Prostate gland (tissue), 2 donors: Measurements from ENCODE around the gene DEFB110. TPM values are rescaled to one million over a fixed set of nuclear protein-coding genes. Genes with fewer than 3 reads are reported as not detected.

Experiments
- DNase-seq: peaks from one replicate; pipeline ENCODE4 v3.0.0-alpha.2; 2019; ENCODE audit warnings: low spot score
- H3K27ac ChIP-seq, 2 donors: fragments of 200-600 bp; sonication (generic); 2 replicates each; pipeline ENCODE4 v1.5.1; 2017 to 2019
- H3K27me3 ChIP-seq: fragments of 200-600 bp; sonication (generic); replicated peaks from 2 replicates; pipeline ENCODE4 v1.5.1; 2019; ENCODE audit not compliant: insufficient read depth
- H3K36me3 ChIP-seq, 2 donors: fragments of 200-600 bp; sonication (generic); 1 replicate in 1 of 2; 2 replicates in 1 of 2; pipeline versions ENCODE4 v1.5.1 to v1.8.1; 2017 to 2019
- H3K4me1 ChIP-seq: fragments of 200-600 bp; sonication (generic); replicated peaks from 2 replicates; pipeline ENCODE4 v1.5.1; 2019
- H3K4me3 ChIP-seq, 2 donors: fragments of 200-600 bp; sonication (generic); 2 replicates each; pipeline ENCODE4 v1.5.1; 2017 to 2019
- H3K9me3 ChIP-seq: fragments of 200-600 bp; sonication (generic); 2 replicates; pipeline ENCODE4 v1.5.1; 2017
- CTCF ChIP-seq, 4 experiments: fragments of 200-600 bp in 2 of 4; fragments of 450-650 bp in 2 of 4; sonication (generic) in 2 of 4; IDR thresholded peaks; 1 replicate in 3 of 4; 2 replicates in 1 of 4; pipeline ENCODE4 v1.5.1; 2016 to 2019; ENCODE audit warnings: antibody characterized with exemption in 4 of 4, mild to moderate bottlenecking in 2 of 4, moderate library complexity in 2 of 4
- POLR2A ChIP-seq: fragments of 450-650 bp; IDR thresholded peaks from one replicate; pipeline ENCODE4 v1.6.1; 2016; ENCODE audit warnings: antibody characterized with exemption, mild to moderate bottlenecking
- POLR2AphosphoS5 ChIP-seq: sonication (generic); formaldehyde crosslinking; IDR thresholded peaks from one replicate; pipeline ENCODE4 v1.6.1; 2017; ENCODE audit warnings: antibody characterized with exemption
- WGBS: methylation state at CpG from one replicate; pipeline ENCODE4 v1.1.5; 2018; 5-methylcytosine and 5-hydroxymethylcytosine counted together
- intact Hi-C: fragments of 100-400 bp; cut with DNase I; formaldehyde crosslinking; loops from one replicate; pipeline ENCODE4 v1.14.2; 2022
- total RNA-seq, 2 donors: library from RNA; depleted of rRNA; stranded (reverse); fragments of >200 nt; gene quantifications; one replicate each; pipeline ENCODE4 v1.1.0, GENCODE V29; 2016

Gene DEFB110
- not detected for total RNA-seq

GRCh38 chr6:50021894-50022293 lies at the start of gene DEFB110:
Gene DEFB110, minus strand, starts transcription at chr6:50021994. Its CDS starts 59 bp downstream, at chr6:50021935.
- H3K27ac ChIP-seq = no peak within 1 kb of the TSS
- H3K27me3 ChIP-seq = peaks cover 2% of the 10 kb centered on the region
- TF ChIP-seq CTCF (IDR thresholded peaks at IDR 0.05) (no peak), POLR2AphosphoS5 (no peak), POLR2A (no peak)
- no peak for DNase-seq
- H3K4me1 ChIP-seq = no peaks in the 10 kb centered on the region
- H3K4me3 ChIP-seq = no peak within 1 kb of the TSS
- intact Hi-C loops = no loop called here
- H3K36me3 ChIP-seq = no peaks in the 10 kb centered on the region
- no peaks in the 10 kb centered on the region for H3K9me3 ChIP-seq

GRCh38 chr6:50070101-50070500 lies 48.3 kb upstream of the DEFB110 start:
- no peak overlapping the region for H3K4me3 ChIP-seq
- intact Hi-C loops = no loop called here
- H3K9me3 ChIP-seq = no peaks in the 10 kb centered on the region
- no peaks in the 10 kb centered on the region for H3K36me3 ChIP-seq
- TF ChIP-seq POLR2A (no peak), CTCF (IDR thresholded peaks at IDR 0.05) (no peak), POLR2AphosphoS5 (no peak)
- H3K27me3 ChIP-seq = no peaks in the 10 kb centered on the region
- no peak overlapping the region for H3K27ac ChIP-seq
- no peaks in the 10 kb centered on the region for H3K4me1 ChIP-seq
- 80% methylated on average over 2 of the region's 2 CpGs for WGBS
- no peak for DNase-seq

GRCh38 chr6:50062051-50062450 lies 40.3 kb upstream of the DEFB110 start:
- DNase-seq = no peak
- Histone ChIP-seq H3K4me1 (no peaks in the 10 kb centered on the region), H3K9me3 (no peaks in the 10 kb centered on the region), H3K4me3 (no peak overlapping the region), H3K36me3 (no peaks in the 10 kb centered on the region), H3K27ac (no peak overlapping the region), H3K27me3 (no peaks in the 10 kb centered on the region)
- WGBS = 4% methylated on average over 2 of the region's 2 CpGs
- TF ChIP-seq POLR2A (no peak), CTCF (IDR thresholded peaks at IDR 0.05) (no peak), POLR2AphosphoS5 (no peak)
- intact Hi-C loops = no loop called here

- Histone ChIP-seq H3K4me1 (no peaks in the 10 kb centered on the region), H3K36me3 (no peaks in the 10 kb centered on the region), H3K4me3 (no peak overlapping the region), H3K27ac (no peak overlapping the region), H3K27me3 (no peaks in the 10 kb centered on the region), H3K9me3 (no peaks in the 10 kb centered on the region)
- DNase-seq = no peak
- 94% methylated on average over 1 of the region's 1 CpG for whole genome bisulfite sequencing
- TF ChIP-seq POLR2A (no peak), POLR2AphosphoS5 (no peak), CTCF (IDR thresholded peaks at IDR 0.05) (no peak)
- intact Hi-C loops = no loop called here
Measured at GRCh38 chr6:50056242-50056641, 34.4 kb upstream of the DEFB110 start.

GRCh38 chr6:50049829-50050228 lies 28.0 kb upstream of the DEFB110 start, which contains the start of gene DEFB112:
Gene DEFB112, minus strand, starts transcription at chr6:50049929. Its CDS starts 60 bp downstream, at chr6:50049869.
- no peaks in the 10 kb centered on the region for H3K9me3 ChIP-seq
- intact Hi-C loops = no loop called here
- H3K4me3 ChIP-seq = no peak within 1 kb of the TSS
- no peaks in the 10 kb centered on the region for H3K36me3 ChIP-seq
- H3K27ac ChIP-seq = no peak within 1 kb of the TSS
- H3K4me1 ChIP-seq = no peaks in the 10 kb centered on the region
- WGBS = 76% methylated on average over 1 of the region's 1 CpG
- TF ChIP-seq POLR2A (no peak), CTCF (IDR thresholded peaks at IDR 0.05) (no peak), POLR2AphosphoS5 (no peak)
- DNase-seq = no peak
- no peaks in the 10 kb centered on the region for H3K27me3 ChIP-seq
